ENCODE results near the gene KCNH8. TPM values are rescaled to one million over a fixed set of nuclear protein-coding genes. Genes with fewer than 3 reads are reported as not detected.

Gene KCNH8
- total RNA-seq, 1 experiment from 2014 or later, result not detected

DNA sequence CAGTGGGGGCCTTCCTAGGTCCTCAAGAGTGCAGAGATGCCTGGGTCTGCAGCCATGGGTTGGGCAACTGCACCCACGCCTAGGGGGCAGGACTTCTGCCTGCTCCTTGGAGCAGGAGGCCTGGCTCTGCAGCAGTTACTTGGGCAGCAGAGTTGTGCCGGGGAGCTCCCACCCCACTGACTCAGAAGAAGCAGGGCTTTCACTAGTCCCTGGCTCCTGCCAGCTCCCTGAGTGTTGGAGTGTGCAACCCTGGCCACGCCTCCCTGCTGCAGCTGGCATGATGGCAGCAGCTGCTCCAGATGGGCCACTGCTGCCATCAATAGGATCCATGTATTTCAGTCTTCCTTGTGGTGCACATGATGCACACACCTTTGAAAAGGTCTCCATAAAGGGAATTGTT lies 40.6 kb upstream of the KCNH8 start:
- in situ Hi-C loops (cut with HindIII; ENCODE audit: low pct_unique_long_range_greater_than_20kb, low sequenced_read_pairs), result no loop called here
- H3K27ac ChIP-seq (ENCODE audit: low read length), result no peak overlapping the region
- CTCF ChIA-PET, result no interaction called here
- no peak for DNase-seq (ENCODE audit: low read depth, low spot score)
- H3K4me1 ChIP-seq (ENCODE audit: control insufficient read depth, insufficient read depth, low read length), result no peaks in the 10 kb centered on the region
- no peak for ATAC-seq
- H3K27me3 ChIP-seq (ENCODE audit: control insufficient read depth, insufficient read depth, low read length), result no peaks in the 10 kb centered on the region
- no peak for TF ChIP-seq TCF7L2 (IDR thresholded peaks at IDR 0.05; ENCODE audit: low read depth, low read length)
- TF ChIP-seq, protein P1, sequence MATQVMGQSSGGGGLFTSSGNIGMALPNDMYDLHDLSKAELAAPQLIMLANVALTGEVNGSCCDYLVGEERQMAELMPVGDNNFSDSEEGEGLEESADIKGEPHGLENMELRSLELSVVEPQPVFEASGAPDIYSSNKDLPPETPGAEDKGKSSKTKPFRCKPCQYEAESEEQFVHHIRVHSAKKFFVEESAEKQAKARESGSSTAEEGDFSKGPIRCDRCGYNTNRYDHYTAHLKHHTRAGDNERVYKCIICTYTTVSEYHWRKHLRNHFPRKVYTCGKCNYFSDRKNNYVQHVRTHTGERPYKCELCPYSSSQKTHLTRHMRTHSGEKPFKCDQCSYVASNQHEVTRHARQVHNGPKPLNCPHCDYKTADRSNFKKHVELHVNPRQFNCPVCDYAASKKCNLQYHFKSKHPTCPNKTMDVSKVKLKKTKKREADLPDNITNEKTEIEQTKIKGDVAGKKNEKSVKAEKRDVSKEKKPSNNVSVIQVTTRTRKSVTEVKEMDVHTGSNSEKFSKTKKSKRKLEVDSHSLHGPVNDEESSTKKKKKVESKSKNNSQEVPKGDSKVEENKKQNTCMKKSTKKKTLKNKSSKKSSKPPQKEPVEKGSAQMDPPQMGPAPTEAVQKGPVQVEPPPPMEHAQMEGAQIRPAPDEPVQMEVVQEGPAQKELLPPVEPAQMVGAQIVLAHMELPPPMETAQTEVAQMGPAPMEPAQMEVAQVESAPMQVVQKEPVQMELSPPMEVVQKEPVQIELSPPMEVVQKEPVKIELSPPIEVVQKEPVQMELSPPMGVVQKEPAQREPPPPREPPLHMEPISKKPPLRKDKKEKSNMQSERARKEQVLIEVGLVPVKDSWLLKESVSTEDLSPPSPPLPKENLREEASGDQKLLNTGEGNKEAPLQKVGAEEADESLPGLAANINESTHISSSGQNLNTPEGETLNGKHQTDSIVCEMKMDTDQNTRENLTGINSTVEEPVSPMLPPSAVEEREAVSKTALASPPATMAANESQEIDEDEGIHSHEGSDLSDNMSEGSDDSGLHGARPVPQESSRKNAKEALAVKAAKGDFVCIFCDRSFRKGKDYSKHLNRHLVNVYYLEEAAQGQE (IDR thresholded peaks at IDR 0.05; ENCODE audit: insufficient read depth in 1 of 2, low read depth in 2 of 2, low read length in 1 of 2), result no peak
- TF ChIP-seq SIN3A (IDR thresholded peaks at IDR 0.05; ENCODE audit: borderline replicate concordance, insufficient read depth, low read depth, low read length), result no peak
- intact Hi-C loops (cut with micrococcal nuclease; ENCODE audit: unreplicated experiment), result no loop called here
- no TSS peak for BruUV-seq (replicated peaks)
- H3K9me3 ChIP-seq (ENCODE audit: control insufficient read depth, insufficient read depth, low read depth, low read length), result no peaks in the 10 kb centered on the region
- H3K4me3 ChIP-seq (ENCODE audit: low read depth in 2 of 2, low read length in 2 of 2), result no peak overlapping the region
- POLR2A ChIA-PET, result no interaction called here
- no peaks in the 10 kb centered on the region for H3K36me3 ChIP-seq (ENCODE audit: control insufficient read depth, insufficient read depth, low read length)

DNA sequence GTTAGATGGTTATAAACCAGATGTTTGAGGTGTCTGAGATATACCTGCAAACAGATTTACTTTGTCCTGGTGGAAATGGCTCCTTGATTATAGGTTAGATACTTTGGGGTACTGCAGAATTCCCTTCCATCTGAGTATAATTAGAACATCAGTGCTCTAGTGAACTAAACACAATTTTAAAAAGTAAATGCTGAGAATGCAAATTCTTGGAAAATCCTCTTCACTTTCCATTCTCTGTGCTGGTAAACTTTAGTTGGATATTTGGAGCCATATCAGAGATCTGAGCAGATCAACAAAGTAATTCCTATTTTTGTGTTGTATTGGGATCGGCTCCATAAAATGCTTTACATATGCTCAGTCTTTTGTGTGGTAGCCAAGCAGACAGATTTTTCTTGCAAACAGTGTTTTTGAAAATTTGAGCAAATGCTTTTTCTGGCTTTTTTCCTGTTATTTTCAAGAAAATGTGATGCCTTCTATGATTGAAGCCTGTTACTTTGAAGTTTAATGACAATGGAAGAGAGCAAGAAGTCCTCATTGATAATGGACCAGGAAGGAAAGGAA lies 37.9 kb upstream of the KCNH8 start:
- TF ChIP-seq, protein P1 (IDR thresholded peaks at IDR 0.05; ENCODE audit: insufficient read depth in 1 of 2, low read depth in 2 of 2, low read length in 1 of 2), result no peak
- no peak for TF ChIP-seq TCF7L2 (IDR thresholded peaks at IDR 0.05; ENCODE audit: low read depth, low read length)
- TF ChIP-seq, protein P2, sequence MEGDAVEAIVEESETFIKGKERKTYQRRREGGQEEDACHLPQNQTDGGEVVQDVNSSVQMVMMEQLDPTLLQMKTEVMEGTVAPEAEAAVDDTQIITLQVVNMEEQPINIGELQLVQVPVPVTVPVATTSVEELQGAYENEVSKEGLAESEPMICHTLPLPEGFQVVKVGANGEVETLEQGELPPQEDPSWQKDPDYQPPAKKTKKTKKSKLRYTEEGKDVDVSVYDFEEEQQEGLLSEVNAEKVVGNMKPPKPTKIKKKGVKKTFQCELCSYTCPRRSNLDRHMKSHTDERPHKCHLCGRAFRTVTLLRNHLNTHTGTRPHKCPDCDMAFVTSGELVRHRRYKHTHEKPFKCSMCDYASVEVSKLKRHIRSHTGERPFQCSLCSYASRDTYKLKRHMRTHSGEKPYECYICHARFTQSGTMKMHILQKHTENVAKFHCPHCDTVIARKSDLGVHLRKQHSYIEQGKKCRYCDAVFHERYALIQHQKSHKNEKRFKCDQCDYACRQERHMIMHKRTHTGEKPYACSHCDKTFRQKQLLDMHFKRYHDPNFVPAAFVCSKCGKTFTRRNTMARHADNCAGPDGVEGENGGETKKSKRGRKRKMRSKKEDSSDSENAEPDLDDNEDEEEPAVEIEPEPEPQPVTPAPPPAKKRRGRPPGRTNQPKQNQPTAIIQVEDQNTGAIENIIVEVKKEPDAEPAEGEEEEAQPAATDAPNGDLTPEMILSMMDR (IDR thresholded peaks at IDR 0.05), result no peak
- no peak for TF ChIP-seq SIN3A (IDR thresholded peaks at IDR 0.05; ENCODE audit: borderline replicate concordance, insufficient read depth, low read depth, low read length)
- TF ChIP-seq POLR2AphosphoS5 (IDR thresholded peaks at IDR 0.05; ENCODE audit: low read depth, low read length), result no peak
- ChIA-PET POLR2A (no interaction called here), CTCF (no interaction called here)
- Histone ChIP-seq H3K9me3 (ENCODE audit: control insufficient read depth, insufficient read depth, low read depth, low read length) (no peaks in the 10 kb centered on the region), H3K27me3 (ENCODE audit: control insufficient read depth, insufficient read depth, low read length) (no peaks in the 10 kb centered on the region), H3K4me3 (ENCODE audit: low read depth in 2 of 2, low read length in 2 of 2) (no peak overlapping the region), H3K27ac (ENCODE audit: low read length) (no peak overlapping the region), H3K4me1 (ENCODE audit: control insufficient read depth, insufficient read depth, low read length) (no peaks in the 10 kb centered on the region), H3K36me3 (ENCODE audit: control insufficient read depth, insufficient read depth, low read length) (no peaks in the 10 kb centered on the region)
- in situ Hi-C loops (cut with HindIII; ENCODE audit: low pct_unique_long_range_greater_than_20kb, low sequenced_read_pairs) (no loop called here), intact Hi-C loops (cut with micrococcal nuclease; ENCODE audit: unreplicated experiment) (no loop called here)
- no peak for DNase-seq (ENCODE audit: low read depth, low spot score)
- BruUV-seq (replicated peaks), result no TSS peak
- ATAC-seq, result no peak

Data from Panc1 (cell line).